Fibroblast of the aortic adventitia (primary cell): ENCODE results near the gene UFD1. TPM values are rescaled to one million over a fixed set of nuclear protein-coding genes. Genes with fewer than 3 reads are reported as not detected.

ENCODE experiments used
- DNase-seq: peaks from one replicate; pipeline ENCODE4 v3.0.0-alpha.2; 2010; ENCODE audit warnings: low read depth
- H3K4me3 ChIP-seq: 2 replicates; pipeline ENCODE4 v1.5.1; 2011; ENCODE audit warnings: low read depth, mild to moderate bottlenecking, control low read depth, low read length, moderate library complexity
- CTCF ChIP-seq: IDR thresholded peaks from 2 replicates; pipeline ENCODE4 v1.5.1; 2011; ENCODE audit warnings: mild to moderate bottlenecking, low read length, control low read depth, inconsistent platforms; ENCODE audit not compliant: insufficient read depth
- total RNA-seq: library from RNA; depleted of rRNA; stranded (reverse); fragments of >200 nt; gene quantifications from 2 replicates; pipeline ENCODE4 v1.2.3, GENCODE V29; 2012; ENCODE audit warnings: low replicate concordance

Gene UFD1
- total RNA-seq, 1 donor = 70.8 TPM

GRCh38 chr22:19419464-19420178, 59.4 kb downstream of the UFD1 start:
- no peak overlapping the region for H3K4me3 ChIP-seq
- no peak for TF ChIP-seq CTCF
- no peak for DNase-seq

- DNase-seq = no peak
- no peak overlapping the region for H3K4me3 ChIP-seq
- no peak for TF ChIP-seq CTCF
Measured at GRCh38 chr22:19419086-19419463, 59.9 kb downstream of the UFD1 start.

- TF ChIP-seq CTCF = no peak
- no peak for DNase-seq
- no peak overlapping the region for H3K4me3 ChIP-seq
Measured at GRCh38 chr22:19412923-19413322, 66.1 kb downstream of the UFD1 start.

GRCh38 chr22:19412478-19412877, 66.5 kb downstream of the UFD1 start:
- no peak for TF ChIP-seq CTCF
- H3K4me3 ChIP-seq = no peak overlapping the region
- no peak for DNase-seq

- no peak for TF ChIP-seq CTCF
- DNase-seq = no peak
- no peak overlapping the region for H3K4me3 ChIP-seq
Measured at GRCh38 chr22:19411690-19412045, 67.3 kb downstream of the UFD1 start.

- DNase-seq = no peak
- H3K4me3 ChIP-seq = no peak overlapping the region
- TF ChIP-seq CTCF = no peak
Measured at GRCh38 chr22:19410941-19411689, 67.9 kb downstream of the UFD1 start.
